Spleen (tissue), 11 donors: ENCODE measurements around the gene ST8SIA2. TPM values are rescaled to one million over a fixed set of nuclear protein-coding genes. Genes with fewer than 3 reads are reported as not detected.

ENCODE experiments used
- DNase-seq: peaks from one replicate; pipeline ENCODE4 v3.0.0-alpha.2; 2020
- H3K27ac ChIP-seq, 8 donors: fragments of 200-600 bp; sonication (generic) in 7 of 8; 1 replicate in 4 of 8; 2 replicates in 4 of 8; pipeline versions ENCODE4 v1.5.0 to v1.8.0; 2016 to 2021; ENCODE audit warnings: inconsistent platforms in 4 of 8, mild to moderate bottlenecking in 4 of 8, moderate library complexity in 1 of 8
- H3K27me3 ChIP-seq, 7 donors: fragments of 200-600 bp; sonication (generic) in 6 of 7; replicated peaks in 1 of 7; 1 replicate in 4 of 7; 2 replicates in 3 of 7; pipeline versions ENCODE4 v1.5.0 to v1.8.0; 2016 to 2021; ENCODE audit warnings: inconsistent platforms in 3 of 7, mild to moderate bottlenecking in 1 of 7
- H3K36me3 ChIP-seq, 6 donors: fragments of 200-600 bp; sonication (generic) in 5 of 6; 1 replicate in 4 of 6; 2 replicates in 2 of 6; pipeline versions ENCODE4 v1.5.0 to v1.8.0; 2016 to 2021; ENCODE audit warnings: inconsistent platforms in 2 of 6
- H3K4me1 ChIP-seq, 6 donors: fragments of 200-600 bp; sonication (generic) in 5 of 6; 1 replicate in 3 of 6; 2 replicates in 3 of 6; pipeline versions ENCODE4 v1.5.0 to v1.8.0; 2016 to 2021; ENCODE audit warnings: inconsistent platforms in 3 of 6
- H3K4me3 ChIP-seq, 8 donors: fragments of 200-600 bp; sonication (generic) in 7 of 8; 1 replicate in 4 of 8; 2 replicates in 4 of 8; pipeline versions ENCODE4 v1.5.0 to v1.8.0; 2016 to 2021; ENCODE audit warnings: inconsistent platforms in 4 of 8, mild to moderate bottlenecking in 4 of 8, moderate library complexity in 2 of 8
- H3K9me3 ChIP-seq, 8 donors: fragments of 200-600 bp; sonication (generic) in 7 of 8; 1 replicate in 4 of 8; 2 replicates in 4 of 8; pipeline versions ENCODE4 v1.5.0 to v1.8.0; 2016 to 2021; ENCODE audit warnings: inconsistent platforms in 4 of 8
- POLR2A ChIP-seq, 3 donors: fragments of 450-650 bp; IDR thresholded peaks; one replicate each; pipeline ENCODE4 v1.5.1; 2017; ENCODE audit warnings: antibody characterized with exemption in 3 of 3, mild to moderate bottlenecking in 1 of 3
- POLR2AphosphoS5 ChIP-seq, 3 donors: sonication (generic); formaldehyde crosslinking; IDR thresholded peaks; one replicate each; pipeline ENCODE4 v1.5.1; 2017; ENCODE audit warnings: antibody characterized with exemption in 3 of 3
- WGBS, 5 donors: extraction: QIAGEN DNeasy Blood & Tissue Kit in 3 of 5; methylation state at CpG; one replicate each; pipeline versions ENCODE4 v1.1.5 to v1.1.7; 2013 to 2018; 5-methylcytosine and 5-hydroxymethylcytosine counted together
- intact Hi-C: fragments of 100-400 bp; cut with DNase I; formaldehyde crosslinking; loops from one replicate; pipeline ENCODE4 v1.15.0; 2023; ENCODE audit warnings: low total_unique reads
- polyA plus RNA-seq, 3 donors: library from polyadenylated mRNA; stranded (reverse); fragments of 200-250 nt; gene quantifications; one replicate each; pipeline ENCODE4 v1.2.1, GENCODE V29; 2013
- total RNA-seq, 7 donors: library from RNA; depleted of rRNA in 3 of 7; stranded (reverse); fragments of >200 nt in 3 of 7; fragmentation: NEBNext Ultra II Directional in 4 of 7; extraction: Animal tissue kit (Norgen Biotek cat#: 25700) in 4 of 7; gene quantifications; one replicate each; pipeline versions ENCODE4 v1.1.0 to v1.2.1, GENCODE V29; 2016 to 2021
- TF ChIP-seq, protein P1 (sequence below), 11 experiments: fragments of 200-600 bp in 7 of 11; fragments of 450-650 bp in 4 of 11; sonication (generic) in 4 of 11; IDR thresholded peaks in 8 of 11; conservative IDR thresholded peaks in 3 of 11; 1 replicate in 7 of 11; 2 replicates in 4 of 11; pipeline versions ENCODE4 v1.4.0 to v1.8.0; 2016 to 2021; ENCODE audit warnings: antibody characterized with exemption in 11 of 11, inconsistent platforms in 4 of 11, mild to moderate bottlenecking in 1 of 11
- donor health status: healthy with polysubstance abuse.
- donor health status: DM: no; HTN: no; CAD: no; lungs with moderate emphysema.
- donor health status: DM: no; HTN: no; CAD: no.
- donor health status: Bipolar disorder and iron deficiency.
- donor health status: healthy.
- donor health status: DM: no; HTN: no; CAD: no.
- donor health status: DM: yes; HTN: yes; CAD: no.

ST8SIA2 gene
- total and polyA plus RNA-seq, 10 donors = not detected

DNA sequence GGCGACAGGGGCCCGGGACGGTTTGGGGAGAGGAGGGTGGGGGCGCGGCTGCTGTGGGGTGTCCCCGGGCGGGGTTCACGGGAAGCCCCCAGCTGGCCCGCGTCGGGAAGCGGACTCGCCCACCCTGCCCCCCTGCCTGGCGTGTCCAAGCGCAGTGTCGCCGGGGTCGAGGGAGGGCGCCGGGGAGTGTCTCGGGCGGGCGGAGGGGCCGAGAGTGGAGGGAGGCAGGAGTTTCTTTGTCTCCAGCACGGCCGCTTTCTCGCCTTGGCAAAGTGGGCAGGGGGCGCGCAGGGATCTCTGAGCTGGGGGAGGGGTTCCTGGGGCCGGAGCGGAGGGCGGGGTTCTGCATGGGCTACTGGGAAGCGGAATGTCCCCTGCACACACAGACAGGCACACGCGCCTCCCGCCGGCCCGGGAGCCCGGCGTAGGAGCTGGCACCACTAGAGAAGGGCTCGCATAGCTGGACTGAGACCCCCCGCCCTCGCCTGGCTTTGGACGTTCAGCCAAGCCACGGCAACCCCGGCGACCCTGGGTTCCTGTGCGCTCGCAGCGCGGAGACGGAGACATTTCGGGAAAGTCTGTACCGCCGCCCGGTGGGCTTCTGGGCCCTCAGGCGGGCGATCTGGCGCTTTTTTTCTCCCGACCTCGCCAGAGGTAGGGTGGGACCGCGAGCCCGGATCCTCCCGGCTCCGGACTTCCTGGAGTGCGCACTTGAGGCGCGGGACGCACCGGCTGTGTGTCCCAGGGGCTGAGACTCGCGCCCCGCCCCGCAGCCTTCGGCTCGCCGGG is 822 bp downstream of the ST8SIA2 start:
- 1 to 2% (median 1%) methylated on average over 47 to 78 of the region's 78 CpGs for WGBS, 5 donors
- TF ChIP-seq POLR2AphosphoS5 (IDR thresholded peaks at IDR 0.05) (no peak), POLR2A (IDR thresholded peaks at IDR 0.05) (no peak)
- TF ChIP-seq, protein P1, sequence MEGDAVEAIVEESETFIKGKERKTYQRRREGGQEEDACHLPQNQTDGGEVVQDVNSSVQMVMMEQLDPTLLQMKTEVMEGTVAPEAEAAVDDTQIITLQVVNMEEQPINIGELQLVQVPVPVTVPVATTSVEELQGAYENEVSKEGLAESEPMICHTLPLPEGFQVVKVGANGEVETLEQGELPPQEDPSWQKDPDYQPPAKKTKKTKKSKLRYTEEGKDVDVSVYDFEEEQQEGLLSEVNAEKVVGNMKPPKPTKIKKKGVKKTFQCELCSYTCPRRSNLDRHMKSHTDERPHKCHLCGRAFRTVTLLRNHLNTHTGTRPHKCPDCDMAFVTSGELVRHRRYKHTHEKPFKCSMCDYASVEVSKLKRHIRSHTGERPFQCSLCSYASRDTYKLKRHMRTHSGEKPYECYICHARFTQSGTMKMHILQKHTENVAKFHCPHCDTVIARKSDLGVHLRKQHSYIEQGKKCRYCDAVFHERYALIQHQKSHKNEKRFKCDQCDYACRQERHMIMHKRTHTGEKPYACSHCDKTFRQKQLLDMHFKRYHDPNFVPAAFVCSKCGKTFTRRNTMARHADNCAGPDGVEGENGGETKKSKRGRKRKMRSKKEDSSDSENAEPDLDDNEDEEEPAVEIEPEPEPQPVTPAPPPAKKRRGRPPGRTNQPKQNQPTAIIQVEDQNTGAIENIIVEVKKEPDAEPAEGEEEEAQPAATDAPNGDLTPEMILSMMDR (IDR thresholded peaks at IDR 0.05 in 8 of 11, conservative IDR thresholded peaks at IDR 0.05 in 3 of 11) = no peak
- H3K9me3 ChIP-seq = no peaks in the 10 kb centered on the region
- no peaks in the 10 kb centered on the region for H3K36me3 ChIP-seq
- DNase-seq = no peak
- no peak overlapping the region for H3K27ac ChIP-seq
- H3K27me3 ChIP-seq = peaks cover 3 to 96% (median 64%) of the 10 kb centered on the region in 7 donors
- intact Hi-C loops = no loop called here
- peaks cover 0 to 23% (median 9%) of the 10 kb centered on the region in 6 donors for H3K4me1 ChIP-seq
- H3K4me3 ChIP-seq = no peak overlapping the region

GRCh38 chr15:92395098-92395635 is 1.5 kb downstream of the ST8SIA2 start:
- WGBS, 5 donors = 14 to 23% (median 18%) methylated on average over 21 to 22 of the region's 22 CpGs
- no peak for DNase-seq

GRCh38 chr15:92399271-92399950 is 5.7 kb downstream of the ST8SIA2 start:
- TF ChIP-seq POLR2A (IDR thresholded peaks at IDR 0.05) (no peak), POLR2AphosphoS5 (IDR thresholded peaks at IDR 0.05) (no peak)
- TF ChIP-seq, protein P1 (IDR thresholded peaks at IDR 0.05 in 8 of 11, conservative IDR thresholded peaks at IDR 0.05 in 3 of 11) = no peak
- intact Hi-C loops = no loop called here
- no peak overlapping the region for H3K27ac ChIP-seq
- H3K4me1 ChIP-seq = peaks cover 0 to 8% (median 4%) of the 10 kb centered on the region in 6 donors
- H3K36me3 ChIP-seq = no peaks in the 10 kb centered on the region
- WGBS, 5 donors = 78 to 82% (median 81%) methylated on average over 8 of the region's 8 CpGs
- H3K9me3 ChIP-seq = no peaks in the 10 kb centered on the region
- no peak overlapping the region for H3K4me3 ChIP-seq
- peaks cover 0 to 91% (median 31%) of the 10 kb centered on the region in 7 donors for H3K27me3 ChIP-seq
- no peak for DNase-seq

More at GRCh38 chr15:92395098-92395635, 1.5 kb downstream of the ST8SIA2 start:
- Histone ChIP-seq H3K4me3 (no peak overlapping the region), H3K9me3 (no peaks in the 10 kb centered on the region), H3K27me3 (peaks cover 3 to 95% (median 61%) of the 10 kb centered on the region in 7 donors), H3K27ac (no peak overlapping the region), H3K4me1 (peaks cover 0 to 23% (median 9%) of the 10 kb centered on the region in 6 donors), H3K36me3 (no peaks in the 10 kb centered on the region)
- TF ChIP-seq POLR2A (IDR thresholded peaks at IDR 0.05) (no peak), POLR2AphosphoS5 (IDR thresholded peaks at IDR 0.05) (no peak)
- TF ChIP-seq, protein P1 (IDR thresholded peaks at IDR 0.05 in 8 of 11, conservative IDR thresholded peaks at IDR 0.05 in 3 of 11) = no peak
- intact Hi-C loops = no loop called here

GRCh38 chr15:92400573-92400972 is 6.9 kb downstream of the ST8SIA2 start:
- no peak overlapping the region for H3K27ac ChIP-seq
- H3K4me1 ChIP-seq = no peaks in the 10 kb centered on the region
- intact Hi-C loops = no loop called here
- 76 to 86% (median 80%) methylated on average over 8 of the region's 8 CpGs for WGBS, 5 donors
- no peak overlapping the region for H3K4me3 ChIP-seq
- TF ChIP-seq POLR2AphosphoS5 (IDR thresholded peaks at IDR 0.05) (no peak), POLR2A (IDR thresholded peaks at IDR 0.05) (no peak)
- TF ChIP-seq, protein P1 (IDR thresholded peaks at IDR 0.05 in 8 of 11, conservative IDR thresholded peaks at IDR 0.05 in 3 of 11) = no peak
- no peak for DNase-seq
- H3K27me3 ChIP-seq = peaks cover 0 to 79% (median 19%) of the 10 kb centered on the region in 7 donors
- no peaks in the 10 kb centered on the region for H3K9me3 ChIP-seq
- H3K36me3 ChIP-seq = no peaks in the 10 kb centered on the region
